Kidney (tissue), 14 donors: ENCODE measurements around the gene OPRPN. TPM values are rescaled to one million over a fixed set of nuclear protein-coding genes. Genes with fewer than 3 reads are reported as not detected.

Experiments used
- DNase-seq, 5 donors: peaks; one replicate each; pipeline ENCODE4 v3.0.0-alpha.2; 2013 to 2020
- FAIRE-seq: peaks from 2 replicates; lab custom pipeline; 2012; peaks lifted over from hg19 to GRCh38; lab: Jason Lieb, UNC
- H3K27ac ChIP-seq, 2 donors: one replicate each; pipeline ENCODE4 v1.7.0; 2013; ENCODE audit warnings: low read depth in 2 of 2, low read length in 2 of 2, inconsistent platforms in 1 of 2
- H3K27me3 ChIP-seq: one replicate; pipeline ENCODE4 v1.7.1; 2013; ENCODE audit warnings: low read length, inconsistent platforms; ENCODE audit not compliant: control insufficient read depth, insufficient read depth
- H3K36me3 ChIP-seq, 3 donors: one replicate each; pipeline versions ENCODE4 v1.7.0 to v1.7.1; 2013; ENCODE audit warnings: low read length in 3 of 3, control low read depth in 1 of 3, inconsistent platforms in 1 of 3; ENCODE audit not compliant: insufficient read depth in 3 of 3, control insufficient read depth in 2 of 3
- H3K4me1 ChIP-seq, 3 donors: one replicate each; pipeline versions ENCODE4 v1.7.0 to v1.7.1; 2013; ENCODE audit warnings: low read length in 3 of 3, inconsistent platforms in 1 of 3, low read depth in 1 of 3; ENCODE audit not compliant: control insufficient read depth in 2 of 3, insufficient read depth in 2 of 3
- H3K4me3 ChIP-seq, 3 donors: one replicate each; pipeline versions ENCODE4 v1.7.0 to v1.8.1; 2013; ENCODE audit warnings: low read length in 3 of 3, control low read depth in 1 of 3, inconsistent platforms in 1 of 3
- H3K9ac ChIP-seq, 3 donors: one replicate each; pipeline versions ENCODE4 v1.7.0 to v1.7.1; 2013; ENCODE audit warnings: low read length in 3 of 3, control low read depth in 1 of 3, inconsistent platforms in 1 of 3
- H3K9me3 ChIP-seq, 3 donors: one replicate each; pipeline versions ENCODE4 v1.7.0 to v1.7.1; 2013; ENCODE audit warnings: low read length in 3 of 3, control low read depth in 1 of 3, inconsistent platforms in 1 of 3; ENCODE audit not compliant: control insufficient read depth in 2 of 3, insufficient read depth in 1 of 3
- intact Hi-C: fragments of 100-400 bp; cut with DNase I; formaldehyde crosslinking; loops from one replicate; pipeline ENCODE4 v1.11.1; 2022
- polyA plus RNA-seq: library from polyadenylated mRNA; stranded (reverse); fragments of 350-450 nt; fragmentation: Illumina TruSeq; extraction: RNeasy Lipid Tissue Mini Kit (QIAGEN cat#74804); gene quantifications from one replicate; pipeline ENCODE4 v1.2.3, GENCODE V29; 2014; ENCODE audit warnings: low read depth, low replicate concordance; ENCODE audit not compliant: insufficient read depth
- total RNA-seq: library from RNA; stranded (reverse); fragmentation: NEBNext Ultra II Directional; extraction: Animal tissue kit (Norgen Biotek cat#: 25700); gene quantifications from one replicate; pipeline ENCODE4 v1.2.1, GENCODE V29; 2021
- TF ChIP-seq, protein P1 (sequence below): IDR thresholded peaks from 3 replicates; pipeline ENCODE4 v1.5.1; 2012; ENCODE audit warnings: mild to moderate bottlenecking, moderate library complexity, borderline replicate concordance; ENCODE audit not compliant: insufficient read depth; ENCODE audit errors: extremely low read depth
- donor health status: control.
- donor health status: control.
- donor health status: control.
- donor health status: control.
- donor health status: control.
- donor health status: DM: yes; HTN: yes; CAD: no.
- donor health status: Normal renal cell carcinoma (clear cell type).

The OPRPN gene
- total and polyA plus RNA-seq, 2 donors from 2014 or later, result not detected

DNA sequence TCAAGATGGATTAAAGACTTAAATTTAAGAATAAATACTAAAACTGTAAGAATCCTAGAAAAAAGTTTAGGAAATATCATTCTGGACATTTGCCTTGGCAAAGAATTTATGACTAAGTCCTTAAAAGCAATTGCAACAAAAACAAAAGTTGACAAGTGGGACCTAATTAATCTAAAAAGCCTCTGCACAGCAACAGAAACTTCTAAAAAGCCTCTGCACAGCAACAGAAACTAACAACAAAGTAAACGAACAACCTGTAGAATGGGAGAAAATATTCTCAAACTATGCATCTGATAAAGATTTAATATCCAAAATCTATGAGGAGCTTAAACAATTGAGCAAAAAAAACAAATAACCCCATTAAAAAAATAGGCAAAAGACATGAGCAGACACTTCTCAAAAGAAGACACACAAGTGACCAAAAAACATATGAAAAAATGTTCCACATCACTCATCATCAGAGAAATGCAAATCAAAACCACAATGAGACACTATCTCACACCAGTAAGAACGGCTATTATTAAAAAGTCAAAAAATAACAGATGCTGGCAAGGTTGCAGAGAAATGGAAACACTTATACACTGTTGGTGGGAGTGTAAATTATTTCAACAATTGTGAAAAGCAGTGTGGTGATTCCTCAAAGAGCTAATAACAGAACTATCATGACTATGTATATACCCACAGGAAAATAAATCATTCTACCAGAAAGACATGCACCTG is 5.5 kb upstream of the OPRPN start:
- TF ChIP-seq, protein P1, sequence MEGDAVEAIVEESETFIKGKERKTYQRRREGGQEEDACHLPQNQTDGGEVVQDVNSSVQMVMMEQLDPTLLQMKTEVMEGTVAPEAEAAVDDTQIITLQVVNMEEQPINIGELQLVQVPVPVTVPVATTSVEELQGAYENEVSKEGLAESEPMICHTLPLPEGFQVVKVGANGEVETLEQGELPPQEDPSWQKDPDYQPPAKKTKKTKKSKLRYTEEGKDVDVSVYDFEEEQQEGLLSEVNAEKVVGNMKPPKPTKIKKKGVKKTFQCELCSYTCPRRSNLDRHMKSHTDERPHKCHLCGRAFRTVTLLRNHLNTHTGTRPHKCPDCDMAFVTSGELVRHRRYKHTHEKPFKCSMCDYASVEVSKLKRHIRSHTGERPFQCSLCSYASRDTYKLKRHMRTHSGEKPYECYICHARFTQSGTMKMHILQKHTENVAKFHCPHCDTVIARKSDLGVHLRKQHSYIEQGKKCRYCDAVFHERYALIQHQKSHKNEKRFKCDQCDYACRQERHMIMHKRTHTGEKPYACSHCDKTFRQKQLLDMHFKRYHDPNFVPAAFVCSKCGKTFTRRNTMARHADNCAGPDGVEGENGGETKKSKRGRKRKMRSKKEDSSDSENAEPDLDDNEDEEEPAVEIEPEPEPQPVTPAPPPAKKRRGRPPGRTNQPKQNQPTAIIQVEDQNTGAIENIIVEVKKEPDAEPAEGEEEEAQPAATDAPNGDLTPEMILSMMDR, result no peak
- Histone ChIP-seq H3K27ac (no peak overlapping the region), H3K27me3 (no peaks in the 10 kb centered on the region), H3K9me3 (no peaks in the 10 kb centered on the region), H3K4me1 (no peaks in the 10 kb centered on the region), H3K4me3 (no peak overlapping the region), H3K36me3 (no peaks in the 10 kb centered on the region), H3K9ac (no peak overlapping the region)
- intact Hi-C loops, result no loop called here
- DNase-seq, result peak in 2 of 5 donors; percentile 6 to 12
- no peak for FAIRE-seq

DNA sequence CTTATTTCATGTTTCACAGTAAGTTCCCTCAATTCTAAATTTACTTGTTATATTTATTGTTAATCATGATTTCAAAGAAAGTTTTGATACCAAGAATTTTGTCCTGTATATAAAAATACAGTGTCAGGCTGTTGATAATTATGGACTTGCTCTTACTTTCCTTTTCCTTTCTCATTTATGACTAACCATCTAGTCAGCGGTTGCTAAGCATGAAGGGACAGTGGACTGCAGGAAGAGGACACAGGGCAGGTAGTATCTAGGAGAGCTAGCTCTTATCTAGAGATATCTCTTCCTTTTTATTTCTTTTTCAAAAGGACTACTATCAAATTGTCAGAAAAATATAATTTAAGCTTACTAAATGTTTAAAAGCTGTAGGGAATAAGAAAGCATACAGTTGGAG is 1.6 kb downstream of the OPRPN start:
- intact Hi-C loops, result no loop called here
- H3K36me3 ChIP-seq, result no peaks in the 10 kb centered on the region
- no peak for DNase-seq
- no peak overlapping the region for H3K4me3 ChIP-seq
- no peak overlapping the region for H3K9ac ChIP-seq
- H3K4me1 ChIP-seq, result no peaks in the 10 kb centered on the region
- no peak for FAIRE-seq
- no peak overlapping the region for H3K27ac ChIP-seq
- H3K9me3 ChIP-seq, result no peaks in the 10 kb centered on the region
- H3K27me3 ChIP-seq, result no peaks in the 10 kb centered on the region
- TF ChIP-seq, protein P1, result no peak

DNA sequence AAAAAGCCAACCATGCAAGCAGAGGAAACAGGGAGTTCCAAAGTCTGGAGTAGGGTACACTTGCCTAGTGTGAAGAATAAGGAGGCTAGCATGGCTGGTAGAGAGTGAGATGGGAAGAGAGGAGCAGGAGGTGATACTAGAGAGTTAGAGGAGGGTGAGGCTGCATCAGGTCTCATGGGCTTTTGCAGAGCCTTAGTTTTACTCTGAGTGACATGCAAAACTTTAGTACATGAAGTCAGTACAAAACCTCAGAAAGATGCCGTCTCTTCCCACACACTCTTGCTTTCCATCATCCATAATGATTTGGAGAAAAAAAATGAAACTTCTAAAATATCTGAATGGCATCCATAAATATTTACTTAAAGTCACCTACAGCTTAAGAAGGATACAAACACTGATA is 5.0 kb downstream of the OPRPN start:
- no peak for FAIRE-seq
- TF ChIP-seq, protein P1, result no peak

GRCh38 chr4:70405765-70406164 is 8.0 kb downstream of the OPRPN start:
- no peak overlapping the region for H3K9ac ChIP-seq
- H3K4me1 ChIP-seq, result no peaks in the 10 kb centered on the region
- H3K9me3 ChIP-seq, result no peaks in the 10 kb centered on the region
- no peak for DNase-seq
- no peak overlapping the region for H3K4me3 ChIP-seq
- intact Hi-C loops, result no loop called here
- no peak for FAIRE-seq
- H3K27me3 ChIP-seq, result no peaks in the 10 kb centered on the region
- H3K36me3 ChIP-seq, result no peaks in the 10 kb centered on the region
- no peak overlapping the region for H3K27ac ChIP-seq
- TF ChIP-seq, protein P1, result no peak

More for the DNA sequence above, 5.0 kb downstream of the OPRPN start:
- intact Hi-C loops, result no loop called here
- H3K4me1 ChIP-seq, result no peaks in the 10 kb centered on the region
- no peaks in the 10 kb centered on the region for H3K9me3 ChIP-seq
- no peak overlapping the region for H3K9ac ChIP-seq
- H3K36me3 ChIP-seq, result no peaks in the 10 kb centered on the region
- no peak for DNase-seq
- no peak overlapping the region for H3K4me3 ChIP-seq
- H3K27me3 ChIP-seq, result no peaks in the 10 kb centered on the region
- no peak overlapping the region for H3K27ac ChIP-seq
